ENCODE results near the gene GOPC. TPM values are rescaled to one million over a fixed set of nuclear protein-coding genes. Genes with fewer than 3 reads are reported as not detected.
A peak's percentile ranks its signal among the peaks of the same experiment; 100 is the strongest.

Gene GOPC
- total and polyA plus RNA-seq, 2 of the 13 experiments (the other 11 are each of a cell fraction or from before 2014, with no cell fraction given), result 20.9 to 41.5 TPM

- TF ChIP-seq KLF16 (CRISPR knock-in tag; IDR thresholded peaks at IDR 0.05) (0 out of 4 replicates have a peak, but pooled peaks of 1 of the 2 experiments have one; percentile 23), ZMAT3 (CRISPR knock-in tag; conservative IDR thresholded peaks at IDR 0.05) (no peak), FOXO1 (CRISPR knock-in tag; IDR thresholded peaks at IDR 0.05) (no peak), ETV5 (CRISPR knock-in tag; IDR thresholded peaks at IDR 0.05; ENCODE audit: borderline replicate concordance) (no peak), GATAD2A (CRISPR knock-in tag; IDR thresholded peaks at IDR 0.05) (0 out of 2 replicates have a peak, but pooled peaks have one; percentile 30), BCLAF1 (IDR thresholded peaks at IDR 0.05) (no peak), CCAR2 (optimal IDR thresholded peaks at IDR 0.05; ENCODE audit: low read depth, low read length) (no peak), ZNF143 (CRISPR knock-in tag; IDR thresholded peaks at IDR 0.05) (no peak), MEIS2 (CRISPR knock-in tag; IDR thresholded peaks at IDR 0.05) (no peak), RNF219 (CRISPR knock-in tag; IDR thresholded peaks at IDR 0.05) (0 out of 2 replicates have a peak, but pooled peaks have one; percentile 38), ZBTB7A (CRISPR knock-in tag; IDR thresholded peaks at IDR 0.05) (no peak), TBP (CRISPR knock-in tag; IDR thresholded peaks at IDR 0.05) (no peak), SMARCE1 (IDR thresholded peaks at IDR 0.05; ENCODE audit: borderline replicate concordance) (no peak), CTCF (CRISPR knock-in tag; IDR thresholded peaks at IDR 0.05) (peak; percentile 72), NR1H2 (CRISPR knock-in tag; IDR thresholded peaks at IDR 0.05; ENCODE audit: borderline replicate concordance, low read depth) (no peak)
These were observed 46.3 kb downstream of the GOPC start (continued) for GRCh38 chr6:117555882-117556498.
